Esophagus muscularis mucosa (tissue), 3 donors: ENCODE data around the gene AGFG1.

Source experiments
- POLR2A ChIP-seq: fragments of 450-650 bp; IDR thresholded peaks from one replicate; pipeline ENCODE4 v1.6.1; 2017; ENCODE audit warnings: antibody characterized with exemption, moderate library complexity, mild to moderate bottlenecking, low read depth
- POLR2AphosphoS5 ChIP-seq, 2 donors: sonication (generic); formaldehyde crosslinking; IDR thresholded peaks; one replicate each; pipeline ENCODE4 v1.6.1; 2017; ENCODE audit warnings: antibody characterized with exemption in 2 of 2
- TF ChIP-seq, protein P1 (sequence below), 3 experiments: fragments of 200-600 bp in 2 of 3; fragments of 450-650 bp in 1 of 3; sonication (generic) in 2 of 3; IDR thresholded peaks; one replicate each; pipeline ENCODE4 v1.5.1; 2017 to 2019; ENCODE audit warnings: antibody characterized with exemption in 3 of 3, mild to moderate bottlenecking in 2 of 3, moderate library complexity in 1 of 3

DNA sequence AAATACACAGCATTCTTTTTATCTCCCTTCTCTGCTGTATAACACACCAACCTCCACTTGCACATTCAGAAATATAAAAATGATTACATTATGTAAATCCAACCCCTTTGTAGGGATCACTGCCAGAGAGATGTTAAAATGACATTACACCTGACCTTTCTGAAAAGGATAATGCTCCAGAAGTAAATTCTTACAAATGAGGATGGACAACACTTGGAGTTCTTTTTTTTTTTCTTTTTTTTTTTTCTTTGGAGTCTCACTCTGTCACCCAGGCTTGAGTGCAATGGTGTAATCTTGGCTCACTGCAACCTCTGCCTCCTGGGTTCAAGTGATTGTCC is 20.3 kb upstream of the AGFG1 start:
- TF ChIP-seq POLR2A (no peak), POLR2AphosphoS5 (IDR thresholded peaks at IDR 0.05) (no peak)
- TF ChIP-seq, protein P1, sequence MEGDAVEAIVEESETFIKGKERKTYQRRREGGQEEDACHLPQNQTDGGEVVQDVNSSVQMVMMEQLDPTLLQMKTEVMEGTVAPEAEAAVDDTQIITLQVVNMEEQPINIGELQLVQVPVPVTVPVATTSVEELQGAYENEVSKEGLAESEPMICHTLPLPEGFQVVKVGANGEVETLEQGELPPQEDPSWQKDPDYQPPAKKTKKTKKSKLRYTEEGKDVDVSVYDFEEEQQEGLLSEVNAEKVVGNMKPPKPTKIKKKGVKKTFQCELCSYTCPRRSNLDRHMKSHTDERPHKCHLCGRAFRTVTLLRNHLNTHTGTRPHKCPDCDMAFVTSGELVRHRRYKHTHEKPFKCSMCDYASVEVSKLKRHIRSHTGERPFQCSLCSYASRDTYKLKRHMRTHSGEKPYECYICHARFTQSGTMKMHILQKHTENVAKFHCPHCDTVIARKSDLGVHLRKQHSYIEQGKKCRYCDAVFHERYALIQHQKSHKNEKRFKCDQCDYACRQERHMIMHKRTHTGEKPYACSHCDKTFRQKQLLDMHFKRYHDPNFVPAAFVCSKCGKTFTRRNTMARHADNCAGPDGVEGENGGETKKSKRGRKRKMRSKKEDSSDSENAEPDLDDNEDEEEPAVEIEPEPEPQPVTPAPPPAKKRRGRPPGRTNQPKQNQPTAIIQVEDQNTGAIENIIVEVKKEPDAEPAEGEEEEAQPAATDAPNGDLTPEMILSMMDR (IDR thresholded peaks at IDR 0.05) = no peak
